ENCODE data around the gene ZNF641. TPM values are rescaled to one million over a fixed set of nuclear protein-coding genes. Genes with fewer than 3 reads are reported as not detected.

The ZNF641 gene
- total RNA-seq, 1 experiment from 2014 or later = 12.1 TPM

DNA sequence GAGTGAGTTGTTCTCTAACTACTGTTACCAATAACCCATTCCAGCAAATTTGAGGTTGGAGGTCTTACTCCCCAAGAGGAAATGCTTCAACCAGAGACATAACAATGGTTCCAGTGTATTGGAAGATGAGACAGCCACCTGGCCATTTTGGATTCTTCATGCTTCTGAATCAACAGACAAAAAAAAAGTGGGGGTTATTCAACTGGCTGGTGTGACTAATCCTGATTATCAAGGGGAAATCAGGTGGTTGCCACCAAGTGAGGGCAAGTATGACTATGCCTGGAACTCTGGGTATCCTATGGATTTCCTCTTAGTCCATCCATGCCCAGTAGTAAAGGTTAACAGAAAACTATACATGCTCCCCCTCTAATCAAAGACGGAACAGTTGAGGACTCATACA lies 29.9 kb upstream of the ZNF641 start:
- POLR2A ChIA-PET = no interaction called here
- no peaks in the 10 kb centered on the region for H3K36me3 ChIP-seq (ENCODE audit: control insufficient read depth in 1 of 2, insufficient read depth in 2 of 2, low read length in 2 of 2)
- H3K9ac ChIP-seq (ENCODE audit: low read length) = no peak overlapping the region
- H3K27ac ChIP-seq (ENCODE audit: low read depth, low read length) = no peak overlapping the region
- no peak overlapping the region for H3K4me2 ChIP-seq (ENCODE audit: low read length)
- BruUV-seq (replicated peaks) = no TSS peak
- H3K9me3 ChIP-seq (ENCODE audit: control insufficient read depth in 1 of 2, insufficient read depth in 1 of 2, low read depth in 1 of 2, low read length in 2 of 2) = no peaks in the 10 kb centered on the region
- H2AFZ ChIP-seq (ENCODE audit: low read depth, low read length, poor library complexity, severe bottlenecking) = no peak overlapping the region
- no peak for TF ChIP-seq SP1 (IDR thresholded peaks at IDR 0.05; ENCODE audit: low read depth)
- TF ChIP-seq, protein P1, sequence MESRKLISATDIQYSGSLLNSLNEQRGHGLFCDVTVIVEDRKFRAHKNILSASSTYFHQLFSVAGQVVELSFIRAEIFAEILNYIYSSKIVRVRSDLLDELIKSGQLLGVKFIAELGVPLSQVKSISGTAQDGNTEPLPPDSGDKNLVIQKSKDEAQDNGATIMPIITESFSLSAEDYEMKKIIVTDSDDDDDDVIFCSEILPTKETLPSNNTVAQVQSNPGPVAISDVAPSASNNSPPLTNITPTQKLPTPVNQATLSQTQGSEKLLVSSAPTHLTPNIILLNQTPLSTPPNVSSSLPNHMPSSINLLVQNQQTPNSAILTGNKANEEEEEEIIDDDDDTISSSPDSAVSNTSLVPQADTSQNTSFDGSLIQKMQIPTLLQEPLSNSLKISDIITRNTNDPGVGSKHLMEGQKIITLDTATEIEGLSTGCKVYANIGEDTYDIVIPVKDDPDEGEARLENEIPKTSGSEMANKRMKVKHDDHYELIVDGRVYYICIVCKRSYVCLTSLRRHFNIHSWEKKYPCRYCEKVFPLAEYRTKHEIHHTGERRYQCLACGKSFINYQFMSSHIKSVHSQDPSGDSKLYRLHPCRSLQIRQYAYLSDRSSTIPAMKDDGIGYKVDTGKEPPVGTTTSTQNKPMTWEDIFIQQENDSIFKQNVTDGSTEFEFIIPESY (IDR thresholded peaks at IDR 0.05; ENCODE audit: extremely low read depth, insufficient replicate concordance, low read length) = no peak
- no peak for TF ChIP-seq SIN3A (IDR thresholded peaks at IDR 0.05; ENCODE audit: low read depth)
- no peak for TF ChIP-seq MAX (IDR thresholded peaks at IDR 0.05)
- no peak for TF ChIP-seq TCF7L2 (IDR thresholded peaks at IDR 0.05; ENCODE audit: borderline replicate concordance, extremely low read depth, insufficient read depth, insufficient read length)
- no peak for TF ChIP-seq ZNF274 (IDR thresholded peaks at IDR 0.05; ENCODE audit: low read depth, low read length)
- TF ChIP-seq JUND (IDR thresholded peaks at IDR 0.05) = no peak
- no peak for TF ChIP-seq RAD21 (IDR thresholded peaks at IDR 0.05; ENCODE audit: low read depth)
- TF ChIP-seq SRF (IDR thresholded peaks at IDR 0.05; ENCODE audit: low read depth) = no peak
- no peak for TF ChIP-seq ZFX (IDR thresholded peaks at IDR 0.05)
- no peak for TF ChIP-seq FOSL1 (IDR thresholded peaks at IDR 0.05; ENCODE audit: low read depth)
- no peak for TF ChIP-seq EZH2 (IDR thresholded peaks at IDR 0.05)
- TF ChIP-seq POLR2AphosphoS5 (IDR thresholded peaks at IDR 0.05; ENCODE audit: low read depth, low read length) = no peak
- no peak for TF ChIP-seq EZH2phosphoT487 (IDR thresholded peaks at IDR 0.05; ENCODE audit: borderline replicate concordance)
- TF ChIP-seq, protein P2, sequence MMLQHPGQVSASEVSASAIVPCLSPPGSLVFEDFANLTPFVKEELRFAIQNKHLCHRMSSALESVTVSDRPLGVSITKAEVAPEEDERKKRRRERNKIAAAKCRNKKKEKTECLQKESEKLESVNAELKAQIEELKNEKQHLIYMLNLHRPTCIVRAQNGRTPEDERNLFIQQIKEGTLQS (IDR thresholded peaks at IDR 0.05) = no peak
- TF ChIP-seq, protein P3, sequence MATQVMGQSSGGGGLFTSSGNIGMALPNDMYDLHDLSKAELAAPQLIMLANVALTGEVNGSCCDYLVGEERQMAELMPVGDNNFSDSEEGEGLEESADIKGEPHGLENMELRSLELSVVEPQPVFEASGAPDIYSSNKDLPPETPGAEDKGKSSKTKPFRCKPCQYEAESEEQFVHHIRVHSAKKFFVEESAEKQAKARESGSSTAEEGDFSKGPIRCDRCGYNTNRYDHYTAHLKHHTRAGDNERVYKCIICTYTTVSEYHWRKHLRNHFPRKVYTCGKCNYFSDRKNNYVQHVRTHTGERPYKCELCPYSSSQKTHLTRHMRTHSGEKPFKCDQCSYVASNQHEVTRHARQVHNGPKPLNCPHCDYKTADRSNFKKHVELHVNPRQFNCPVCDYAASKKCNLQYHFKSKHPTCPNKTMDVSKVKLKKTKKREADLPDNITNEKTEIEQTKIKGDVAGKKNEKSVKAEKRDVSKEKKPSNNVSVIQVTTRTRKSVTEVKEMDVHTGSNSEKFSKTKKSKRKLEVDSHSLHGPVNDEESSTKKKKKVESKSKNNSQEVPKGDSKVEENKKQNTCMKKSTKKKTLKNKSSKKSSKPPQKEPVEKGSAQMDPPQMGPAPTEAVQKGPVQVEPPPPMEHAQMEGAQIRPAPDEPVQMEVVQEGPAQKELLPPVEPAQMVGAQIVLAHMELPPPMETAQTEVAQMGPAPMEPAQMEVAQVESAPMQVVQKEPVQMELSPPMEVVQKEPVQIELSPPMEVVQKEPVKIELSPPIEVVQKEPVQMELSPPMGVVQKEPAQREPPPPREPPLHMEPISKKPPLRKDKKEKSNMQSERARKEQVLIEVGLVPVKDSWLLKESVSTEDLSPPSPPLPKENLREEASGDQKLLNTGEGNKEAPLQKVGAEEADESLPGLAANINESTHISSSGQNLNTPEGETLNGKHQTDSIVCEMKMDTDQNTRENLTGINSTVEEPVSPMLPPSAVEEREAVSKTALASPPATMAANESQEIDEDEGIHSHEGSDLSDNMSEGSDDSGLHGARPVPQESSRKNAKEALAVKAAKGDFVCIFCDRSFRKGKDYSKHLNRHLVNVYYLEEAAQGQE (IDR thresholded peaks at IDR 0.05; ENCODE audit: low read depth) = no peak
- no peak for TF ChIP-seq ELF1 (IDR thresholded peaks at IDR 0.05; ENCODE audit: borderline replicate concordance, low read depth)
- TF ChIP-seq, protein P4, sequence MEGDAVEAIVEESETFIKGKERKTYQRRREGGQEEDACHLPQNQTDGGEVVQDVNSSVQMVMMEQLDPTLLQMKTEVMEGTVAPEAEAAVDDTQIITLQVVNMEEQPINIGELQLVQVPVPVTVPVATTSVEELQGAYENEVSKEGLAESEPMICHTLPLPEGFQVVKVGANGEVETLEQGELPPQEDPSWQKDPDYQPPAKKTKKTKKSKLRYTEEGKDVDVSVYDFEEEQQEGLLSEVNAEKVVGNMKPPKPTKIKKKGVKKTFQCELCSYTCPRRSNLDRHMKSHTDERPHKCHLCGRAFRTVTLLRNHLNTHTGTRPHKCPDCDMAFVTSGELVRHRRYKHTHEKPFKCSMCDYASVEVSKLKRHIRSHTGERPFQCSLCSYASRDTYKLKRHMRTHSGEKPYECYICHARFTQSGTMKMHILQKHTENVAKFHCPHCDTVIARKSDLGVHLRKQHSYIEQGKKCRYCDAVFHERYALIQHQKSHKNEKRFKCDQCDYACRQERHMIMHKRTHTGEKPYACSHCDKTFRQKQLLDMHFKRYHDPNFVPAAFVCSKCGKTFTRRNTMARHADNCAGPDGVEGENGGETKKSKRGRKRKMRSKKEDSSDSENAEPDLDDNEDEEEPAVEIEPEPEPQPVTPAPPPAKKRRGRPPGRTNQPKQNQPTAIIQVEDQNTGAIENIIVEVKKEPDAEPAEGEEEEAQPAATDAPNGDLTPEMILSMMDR (IDR thresholded peaks at IDR 0.05 in 2 of 3, conservative IDR thresholded peaks at IDR 0.05 in 1 of 3; ENCODE audit: borderline replicate concordance in 1 of 3, insufficient read depth in 1 of 3, low read depth in 2 of 3, low read length in 2 of 3) = no peak
- no peak for TF ChIP-seq POLR2A (IDR thresholded peaks at IDR 0.05; ENCODE audit: borderline replicate concordance, extremely low read depth, insufficient read depth, insufficient read length)
- RAD21 ChIA-PET (ENCODE audit: low non-redundant PET in 1 of 2, low total read pairs in 2 of 2, uncharacterized antibody in 2 of 2, unreplicated experiment in 2 of 2) = no interaction called here
- CTCF ChIA-PET = no interaction called here
- no peaks in the 10 kb centered on the region for H4K20me1 ChIP-seq (ENCODE audit: insufficient read depth)
- intact Hi-C loops (cut with micrococcal nuclease) = no loop called here
- no peaks in the 10 kb centered on the region for H3K4me1 ChIP-seq (ENCODE audit: control insufficient read depth in 1 of 2, insufficient read depth in 2 of 2, low read length in 2 of 2)
- no peaks in the 10 kb centered on the region for H3K27me3 ChIP-seq (ENCODE audit: insufficient read depth, low read length)
- no peaks in the 10 kb centered on the region for H3K79me2 ChIP-seq (ENCODE audit: insufficient read depth, low read length)
- no peak for ATAC-seq
- DNase-seq (ENCODE audit: low read depth, low spot score) = no peak
- no peaks in the 10 kb centered on the region for H3K9me2 ChIP-seq (ENCODE audit: insufficient read depth)
- H3K4me3 ChIP-seq (replicated peaks in 1 of 2; ENCODE audit: low read depth in 1 of 2, low read length in 2 of 2) = no peak overlapping the region
